ENCODE data around the gene QRFP.

The QRFP gene

GRCh38 chr9:130904070-130905044, 7.7 kb upstream of the QRFP start:
- no peak for DNase-seq

GRCh38 chr9:130903194-130904069, 6.8 kb upstream of the QRFP start:
- DNase-seq, result no peak

- no peak for DNase-seq
These were observed 5.9 kb upstream of the QRFP start for GRCh38 chr9:130902204-130903185.

GRCh38 chr9:130901498-130902203, 5.0 kb upstream of the QRFP start:
- no peak for DNase-seq

GRCh38 chr9:130900701-130901497, 4.3 kb upstream of the QRFP start:
- no peak for DNase-seq

GRCh38 chr9:130899051-130899748, 2.6 kb upstream of the QRFP start:
- DNase-seq, result no peak

GRCh38 chr9:130898552-130898852, 1.9 kb upstream of the QRFP start:
- DNase-seq, result no peak

GRCh38 chr9:130897848-130898551, 1.4 kb upstream of the QRFP start:
- no peak for DNase-seq

- no peak for DNase-seq
These were observed 616 bp upstream of the QRFP start for GRCh38 chr9:130897105-130897751.

- DNase-seq, result no peak
These were observed 955 bp downstream of the QRFP start for GRCh38 chr9:130895481-130896232.

- no peak for DNase-seq
These were observed 1.6 kb downstream of the QRFP start for GRCh38 chr9:130895038-130895437.

GRCh38 chr9:130894546-130894945, 2.1 kb downstream of the QRFP start:
- no peak for DNase-seq

- peak in 15 of 51 donors; percentile 13 to 45 (median 28) for DNase-seq
These were observed 3.1 kb downstream of the QRFP start for GRCh38 chr9:130893341-130894101.

- peak in 1 of 51 donors; percentile 44 for DNase-seq
These were observed 3.9 kb downstream of the QRFP start for GRCh38 chr9:130892477-130893304.
